HepG2 (cell line): ENCODE measurements around the gene KLF11. TPM values are rescaled to one million over a fixed set of nuclear protein-coding genes. Genes with fewer than 3 reads are reported as not detected.

Source experiments
- CREB1 ChIP-seq, 2 experiments: fragments of 450-650 bp in 1 of 2; IDR thresholded peaks; 2 replicates each; pipeline ENCODE4 v1.6.1; 2016 to 2017; ENCODE audit warnings: control low read depth in 1 of 2, mild to moderate bottlenecking in 1 of 2, missing compliant biosample characterization in 1 of 2, missing genetic modification characterization in 1 of 2
- ETV5 ChIP-seq: IDR thresholded peaks from 2 replicates; pipeline ENCODE4 v1.6.1; 2018; ENCODE audit warnings: missing biosample characterization, missing genetic modification reagents, inconsistent platforms, borderline replicate concordance
- GTF3A ChIP-seq: sonication (generic); formaldehyde crosslinking; conservative IDR thresholded peaks from 2 replicates; pipeline ENCODE4 v1.4.0; 2020; ENCODE audit warnings: mild to moderate bottlenecking, missing genetic modification reagents
- KAT8 ChIP-seq: IDR thresholded peaks from 2 replicates; pipeline ENCODE4 v1.6.1; 2016; ENCODE audit warnings: missing genetic modification reagents, missing compliant biosample characterization
- LCORL ChIP-seq, 2 experiments: fragments of 450-650 bp in 1 of 2; sonication (generic) in 1 of 2; formaldehyde crosslinking in 1 of 2; IDR thresholded peaks; 2 replicates each; pipeline versions ENCODE4 v1.5.0 to v1.6.1; 2017 to 2020; ENCODE audit warnings: antibody characterized with exemption in 1 of 2, missing genetic modification reagents in 1 of 2
- PCBP1 ChIP-seq: fragments of 200-400 bp; formaldehyde crosslinking; IDR thresholded peaks from 2 replicates; pipeline ENCODE4 v1.6.1; 2017; ENCODE audit warnings: mild to moderate bottlenecking, low read depth, low read length, borderline replicate concordance
- RAD21 ChIP-seq: fragments of 450-650 bp; formaldehyde crosslinking; IDR thresholded peaks from 2 replicates; pipeline ENCODE4 v1.5.0; 2020; ENCODE audit warnings: mild to moderate bottlenecking
- ZFP62 ChIP-seq: sonication (generic); formaldehyde crosslinking; IDR thresholded peaks from 2 replicates; pipeline ENCODE4 v1.4.0; 2020; ENCODE audit warnings: missing genetic modification reagents
- ZMYM2 ChIP-seq: sonication (generic); formaldehyde crosslinking; IDR thresholded peaks from 2 replicates; pipeline ENCODE4 v1.8.0; 2022; ENCODE audit warnings: mild to moderate bottlenecking, missing genetic modification reagents
- ZNF124 ChIP-seq: sonication (generic); formaldehyde crosslinking; IDR thresholded peaks from 2 replicates; pipeline ENCODE4 v1.4.0; 2020; ENCODE audit warnings: missing genetic modification reagents
- polyA plus RNA-seq, 8 experiments: library from polyadenylated mRNA; depleted of rRNA in 3 of 8; stranded (reverse) in 7 of 8; unstranded in 1 of 8; fragments of >200 nt; fragmentation: Illumina TruSeq in 4 of 8; extraction: Trizol in 4 of 8; gene quantifications; 2 replicates each; pipeline versions ENCODE4 v1.2.1 to v1.2.3, GENCODE V29; 2011 to 2016; ENCODE audit warnings: low read depth in 4 of 8, missing spikeins in 1 of 8, mixed read lengths in 1 of 8; ENCODE audit not compliant: insufficient read depth in 1 of 8
- total RNA-seq, 5 experiments: library from RNA; depleted of rRNA; stranded (reverse); fragments of >200 nt; fragmentation: Illumina TruSeq; extraction: Trizol; gene quantifications; 2 replicates each; pipeline ENCODE4 v1.2.3, GENCODE V29; 2016; ENCODE audit warnings: low read depth in 1 of 5
- TF ChIP-seq, protein P1 (sequence below), 2 experiments: fragments of 450-650 bp in 1 of 2; sonication (generic) in 1 of 2; formaldehyde crosslinking in 1 of 2; IDR thresholded peaks; 2 replicates each; pipeline versions ENCODE4 v1.6.1 to v1.8.0; 2016 to 2022; ENCODE audit warnings: antibody characterized with exemption in 1 of 2, mild to moderate bottlenecking in 1 of 2, missing genetic modification reagents in 1 of 2
- TF ChIP-seq, protein P2 (sequence below): IDR thresholded peaks from 2 replicates; pipeline ENCODE4 v1.4.0; 2020; ENCODE audit warnings: mild to moderate bottlenecking, missing genetic modification reagents
- TF ChIP-seq, protein P3 (sequence below): sonication (generic); formaldehyde crosslinking; IDR thresholded peaks from 2 replicates; pipeline ENCODE4 v1.4.0; 2020; ENCODE audit warnings: missing genetic modification reagents
- TF ChIP-seq, protein P4 (sequence below): IDR thresholded peaks from 2 replicates; pipeline ENCODE4 v1.6.1; 2012; ENCODE audit warnings: inconsistent platforms

KLF11 gene
- total and polyA plus RNA-seq, 2 of the 13 experiments (the other 11 are each of a cell fraction or from before 2014, with no cell fraction given) = 2.5 to 11.8 TPM

DNA sequence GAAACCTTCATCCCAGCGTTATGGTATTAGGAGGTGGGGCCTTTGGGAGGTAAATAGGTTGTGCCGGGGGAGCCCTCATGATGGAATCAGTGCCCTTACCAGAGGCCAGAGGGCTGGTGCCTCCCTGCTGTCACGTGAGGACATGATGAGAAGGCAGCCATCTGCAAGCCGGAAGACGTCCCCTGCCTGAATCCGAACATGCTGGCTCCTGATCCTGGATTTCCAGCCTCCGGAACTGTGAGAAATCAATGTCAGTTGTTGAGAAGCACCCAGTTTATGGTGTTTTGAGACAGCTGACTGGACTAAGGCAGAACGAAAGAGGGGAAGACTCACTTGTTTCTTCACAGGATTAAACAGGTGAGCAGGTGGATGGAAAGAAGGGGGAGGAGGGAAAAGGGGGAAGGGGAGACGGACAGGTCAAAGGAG, 13.0 kb upstream of the KLF11 start (continued):
- TF ChIP-seq, protein P1, sequence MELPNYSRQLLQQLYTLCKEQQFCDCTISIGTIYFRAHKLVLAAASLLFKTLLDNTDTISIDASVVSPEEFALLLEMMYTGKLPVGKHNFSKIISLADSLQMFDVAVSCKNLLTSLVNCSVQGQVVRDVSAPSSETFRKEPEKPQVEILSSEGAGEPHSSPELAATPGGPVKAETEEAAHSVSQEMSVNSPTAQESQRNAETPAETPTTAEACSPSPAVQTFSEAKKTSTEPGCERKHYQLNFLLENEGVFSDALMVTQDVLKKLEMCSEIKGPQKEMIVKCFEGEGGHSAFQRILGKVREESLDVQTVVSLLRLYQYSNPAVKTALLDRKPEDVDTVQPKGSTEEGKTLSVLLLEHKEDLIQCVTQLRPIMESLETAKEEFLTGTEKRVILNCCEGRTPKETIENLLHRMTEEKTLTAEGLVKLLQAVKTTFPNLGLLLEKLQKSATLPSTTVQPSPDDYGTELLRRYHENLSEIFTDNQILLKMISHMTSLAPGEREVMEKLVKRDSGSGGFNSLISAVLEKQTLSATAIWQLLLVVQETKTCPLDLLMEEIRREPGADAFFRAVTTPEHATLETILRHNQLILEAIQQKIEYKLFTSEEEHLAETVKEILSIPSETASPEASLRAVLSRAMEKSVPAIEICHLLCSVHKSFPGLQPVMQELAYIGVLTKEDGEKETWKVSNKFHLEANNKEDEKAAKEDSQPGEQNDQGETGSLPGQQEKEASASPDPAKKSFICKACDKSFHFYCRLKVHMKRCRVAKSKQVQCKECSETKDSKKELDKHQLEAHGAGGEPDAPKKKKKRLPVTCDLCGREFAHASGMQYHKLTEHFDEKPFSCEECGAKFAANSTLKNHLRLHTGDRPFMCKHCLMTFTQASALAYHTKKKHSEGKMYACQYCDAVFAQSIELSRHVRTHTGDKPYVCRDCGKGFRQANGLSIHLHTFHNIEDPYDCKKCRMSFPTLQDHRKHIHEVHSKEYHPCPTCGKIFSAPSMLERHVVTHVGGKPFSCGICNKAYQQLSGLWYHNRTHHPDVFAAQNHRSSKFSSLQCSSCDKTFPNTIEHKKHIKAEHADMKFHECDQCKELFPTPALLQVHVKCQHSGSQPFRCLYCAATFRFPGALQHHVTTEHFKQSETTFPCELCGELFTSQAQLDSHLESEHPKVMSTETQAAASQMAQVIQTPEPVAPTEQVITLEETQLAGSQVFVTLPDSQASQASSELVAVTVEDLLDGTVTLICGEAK (IDR thresholded peaks at IDR 0.05) = no peak
- TF ChIP-seq, protein P1 (CRISPR knock-in tag; IDR thresholded peaks at IDR 0.05) = 0 out of 2 replicates have a peak, but pooled peaks have one; percentile 30
- TF ChIP-seq, protein P2, sequence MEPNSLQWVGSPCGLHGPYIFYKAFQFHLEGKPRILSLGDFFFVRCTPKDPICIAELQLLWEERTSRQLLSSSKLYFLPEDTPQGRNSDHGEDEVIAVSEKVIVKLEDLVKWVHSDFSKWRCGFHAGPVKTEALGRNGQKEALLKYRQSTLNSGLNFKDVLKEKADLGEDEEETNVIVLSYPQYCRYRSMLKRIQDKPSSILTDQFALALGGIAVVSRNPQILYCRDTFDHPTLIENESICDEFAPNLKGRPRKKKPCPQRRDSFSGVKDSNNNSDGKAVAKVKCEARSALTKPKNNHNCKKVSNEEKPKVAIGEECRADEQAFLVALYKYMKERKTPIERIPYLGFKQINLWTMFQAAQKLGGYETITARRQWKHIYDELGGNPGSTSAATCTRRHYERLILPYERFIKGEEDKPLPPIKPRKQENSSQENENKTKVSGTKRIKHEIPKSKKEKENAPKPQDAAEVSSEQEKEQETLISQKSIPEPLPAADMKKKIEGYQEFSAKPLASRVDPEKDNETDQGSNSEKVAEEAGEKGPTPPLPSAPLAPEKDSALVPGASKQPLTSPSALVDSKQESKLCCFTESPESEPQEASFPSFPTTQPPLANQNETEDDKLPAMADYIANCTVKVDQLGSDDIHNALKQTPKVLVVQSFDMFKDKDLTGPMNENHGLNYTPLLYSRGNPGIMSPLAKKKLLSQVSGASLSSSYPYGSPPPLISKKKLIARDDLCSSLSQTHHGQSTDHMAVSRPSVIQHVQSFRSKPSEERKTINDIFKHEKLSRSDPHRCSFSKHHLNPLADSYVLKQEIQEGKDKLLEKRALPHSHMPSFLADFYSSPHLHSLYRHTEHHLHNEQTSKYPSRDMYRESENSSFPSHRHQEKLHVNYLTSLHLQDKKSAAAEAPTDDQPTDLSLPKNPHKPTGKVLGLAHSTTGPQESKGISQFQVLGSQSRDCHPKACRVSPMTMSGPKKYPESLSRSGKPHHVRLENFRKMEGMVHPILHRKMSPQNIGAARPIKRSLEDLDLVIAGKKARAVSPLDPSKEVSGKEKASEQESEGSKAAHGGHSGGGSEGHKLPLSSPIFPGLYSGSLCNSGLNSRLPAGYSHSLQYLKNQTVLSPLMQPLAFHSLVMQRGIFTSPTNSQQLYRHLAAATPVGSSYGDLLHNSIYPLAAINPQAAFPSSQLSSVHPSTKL = 0 out of 2 replicates have a peak, but pooled peaks have one; percentile 18
- TF ChIP-seq, protein P3, sequence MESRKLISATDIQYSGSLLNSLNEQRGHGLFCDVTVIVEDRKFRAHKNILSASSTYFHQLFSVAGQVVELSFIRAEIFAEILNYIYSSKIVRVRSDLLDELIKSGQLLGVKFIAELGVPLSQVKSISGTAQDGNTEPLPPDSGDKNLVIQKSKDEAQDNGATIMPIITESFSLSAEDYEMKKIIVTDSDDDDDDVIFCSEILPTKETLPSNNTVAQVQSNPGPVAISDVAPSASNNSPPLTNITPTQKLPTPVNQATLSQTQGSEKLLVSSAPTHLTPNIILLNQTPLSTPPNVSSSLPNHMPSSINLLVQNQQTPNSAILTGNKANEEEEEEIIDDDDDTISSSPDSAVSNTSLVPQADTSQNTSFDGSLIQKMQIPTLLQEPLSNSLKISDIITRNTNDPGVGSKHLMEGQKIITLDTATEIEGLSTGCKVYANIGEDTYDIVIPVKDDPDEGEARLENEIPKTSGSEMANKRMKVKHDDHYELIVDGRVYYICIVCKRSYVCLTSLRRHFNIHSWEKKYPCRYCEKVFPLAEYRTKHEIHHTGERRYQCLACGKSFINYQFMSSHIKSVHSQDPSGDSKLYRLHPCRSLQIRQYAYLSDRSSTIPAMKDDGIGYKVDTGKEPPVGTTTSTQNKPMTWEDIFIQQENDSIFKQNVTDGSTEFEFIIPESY (CRISPR knock-in tag) = no peak
- TF ChIP-seq KAT8 (CRISPR knock-in tag) = peak; percentile 57; the same call in 1 of the 2 replicates
- TF ChIP-seq PCBP1 = no peak
- TF ChIP-seq RAD21 = no peak
- no peak for TF ChIP-seq ZFP62
- TF ChIP-seq LCORL (IDR thresholded peaks at IDR 0.05) = no peak
- TF ChIP-seq LCORL (CRISPR knock-in tag; IDR thresholded peaks at IDR 0.05) = no peak
- TF ChIP-seq, protein P4, sequence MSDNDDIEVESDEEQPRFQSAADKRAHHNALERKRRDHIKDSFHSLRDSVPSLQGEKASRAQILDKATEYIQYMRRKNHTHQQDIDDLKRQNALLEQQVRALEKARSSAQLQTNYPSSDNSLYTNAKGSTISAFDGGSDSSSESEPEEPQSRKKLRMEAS = no peak; the same call in 1 of the 2 replicates
- TF ChIP-seq ZNF124 (CRISPR knock-in tag) = no peak
- TF ChIP-seq ETV5 (CRISPR knock-in tag) = peak; percentile 77
- TF ChIP-seq GTF3A (CRISPR knock-in tag) = no peak
- no peak for TF ChIP-seq CREB1 (IDR thresholded peaks at IDR 0.05)
- TF ChIP-seq CREB1 (CRISPR knock-in tag; IDR thresholded peaks at IDR 0.05) = no peak
- TF ChIP-seq ZMYM2 (CRISPR knock-in tag) = no peak
